ENCODE measurements around the gene TBC1D22A.
"Not testable (repeated sequence)": the region's sequence is repeated elsewhere in the genome, so short reads cannot be mapped to it uniquely, and the experiment has no call there.

Gene TBC1D22A

GRCh38 chr22:47166446-47167016 is 404.1 kb downstream of the TBC1D22A start:
- in situ Hi-C loops (cut with HindIII; ENCODE audit: low sequenced_read_pairs): no loop called here

DNA sequence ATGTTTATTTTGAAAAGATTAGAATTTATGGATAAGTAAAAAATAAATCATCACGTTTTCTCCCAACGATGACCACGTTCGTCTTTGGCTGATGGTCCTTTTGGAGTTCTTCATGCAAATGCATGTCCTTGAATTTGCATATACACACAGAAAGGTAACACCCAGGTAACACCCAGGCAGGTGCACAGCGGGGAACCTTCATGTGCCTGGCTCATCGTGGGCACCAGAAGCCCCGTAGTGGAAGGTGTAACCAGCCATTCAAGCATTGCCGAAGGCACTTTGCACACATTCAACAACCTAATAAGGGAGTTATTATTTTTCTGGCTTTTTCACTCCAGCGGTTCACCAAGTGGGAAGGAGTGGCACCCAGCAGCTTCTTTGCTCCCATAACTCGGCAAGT is 404.6 kb downstream of the TBC1D22A start:
- in situ Hi-C loops (cut with HindIII; ENCODE audit: low sequenced_read_pairs): no loop called here

DNA sequence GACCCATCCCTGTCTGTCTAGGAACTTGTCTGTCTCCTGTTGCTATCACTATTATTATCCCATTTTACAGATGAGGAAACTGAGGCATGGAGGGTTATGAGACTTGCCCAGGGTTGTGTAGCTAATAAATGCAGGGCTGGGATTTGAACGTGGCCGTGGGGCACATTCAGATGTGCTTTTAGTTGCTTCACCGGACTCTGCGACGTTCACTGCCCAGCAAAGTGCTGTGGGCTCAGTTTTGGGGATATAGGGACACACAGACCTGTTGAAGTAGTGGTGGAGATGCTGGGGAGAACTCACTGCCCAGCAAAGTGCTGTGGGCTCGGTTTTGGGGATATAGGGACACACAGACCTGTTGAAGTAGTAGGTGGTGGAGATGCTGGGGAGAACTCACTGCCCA is 405.5 kb downstream of the TBC1D22A start:
- in situ Hi-C loops (cut with HindIII; ENCODE audit: low sequenced_read_pairs): not testable (repeated sequence)

DNA sequence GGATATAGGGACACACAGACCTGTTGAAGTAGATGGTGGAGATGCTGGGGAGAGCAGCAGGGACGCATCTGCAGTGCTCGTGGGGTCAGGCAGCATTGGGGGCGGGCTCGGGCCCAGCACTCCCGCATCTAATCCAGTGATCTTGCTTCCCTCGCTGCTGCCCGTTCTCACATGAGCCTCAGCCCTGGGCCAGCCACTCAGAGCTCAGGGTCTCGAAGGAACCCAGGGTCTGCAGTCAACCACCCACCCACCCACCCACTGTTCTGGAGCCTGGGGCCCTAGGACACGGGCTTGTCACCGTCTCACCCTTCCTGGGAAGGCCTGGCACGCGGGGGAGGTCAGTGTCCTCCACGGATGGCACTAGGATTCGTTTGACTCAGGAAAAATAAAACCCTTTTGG is 406.0 kb downstream of the TBC1D22A start:
- in situ Hi-C loops (cut with HindIII; ENCODE audit: low sequenced_read_pairs): no loop called here

- in situ Hi-C loops (cut with HindIII; ENCODE audit: low sequenced_read_pairs): no loop called here
Measured at GRCh38 chr22:47168900-47169800, 406.7 kb downstream of the TBC1D22A start.

- in situ Hi-C loops (cut with HindIII; ENCODE audit: low sequenced_read_pairs): no loop called here
Measured at GRCh38 chr22:47169801-47170140, 407.3 kb downstream of the TBC1D22A start.

GRCh38 chr22:47170511-47171440 is 408.3 kb downstream of the TBC1D22A start:
- in situ Hi-C loops (cut with HindIII; ENCODE audit: low sequenced_read_pairs): not testable (repeated sequence)

- in situ Hi-C loops (cut with HindIII; ENCODE audit: low sequenced_read_pairs): no loop called here
Measured at GRCh38 chr22:47171441-47172221, 409.2 kb downstream of the TBC1D22A start.

DNA sequence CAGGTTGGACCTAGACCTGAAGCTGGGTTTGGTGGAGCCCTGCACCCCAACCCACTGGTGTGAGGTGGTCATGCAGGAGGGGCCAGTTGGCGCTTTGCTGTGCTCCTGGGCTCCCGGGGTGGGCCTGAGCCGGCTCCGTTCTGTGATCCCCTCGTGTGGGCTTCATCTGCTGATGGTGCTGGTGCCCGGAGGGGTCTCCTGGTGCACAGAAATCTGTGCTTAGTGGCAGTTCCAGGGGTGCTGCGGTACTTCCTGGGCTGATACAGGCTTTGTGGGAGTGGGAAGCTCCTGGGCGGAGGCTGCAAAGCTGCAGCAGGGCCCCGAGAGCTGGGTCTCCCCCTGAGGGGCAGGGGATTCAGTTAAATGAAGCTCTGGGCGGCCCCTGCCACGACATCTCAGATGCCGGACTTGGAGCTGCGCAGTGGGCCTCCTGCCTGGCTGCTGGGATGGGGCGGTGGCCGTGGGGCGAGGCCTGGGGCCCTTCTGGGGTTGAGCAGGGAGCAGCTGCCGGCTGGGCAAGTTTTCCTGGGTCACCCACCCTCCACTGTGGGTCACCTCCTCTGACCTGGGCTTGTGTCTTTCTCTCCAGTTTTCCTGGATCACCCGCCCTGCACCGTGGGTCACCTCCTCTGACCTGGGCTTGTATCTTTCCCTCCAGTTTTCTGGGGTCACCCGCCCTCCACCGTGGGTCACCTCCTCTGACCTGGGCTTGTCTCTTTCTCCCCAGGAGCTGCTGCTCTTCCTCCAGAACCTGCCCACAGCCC is 410.5 kb downstream of the TBC1D22A start:
- in situ Hi-C loops (cut with HindIII; ENCODE audit: low sequenced_read_pairs): no loop called here

DNA sequence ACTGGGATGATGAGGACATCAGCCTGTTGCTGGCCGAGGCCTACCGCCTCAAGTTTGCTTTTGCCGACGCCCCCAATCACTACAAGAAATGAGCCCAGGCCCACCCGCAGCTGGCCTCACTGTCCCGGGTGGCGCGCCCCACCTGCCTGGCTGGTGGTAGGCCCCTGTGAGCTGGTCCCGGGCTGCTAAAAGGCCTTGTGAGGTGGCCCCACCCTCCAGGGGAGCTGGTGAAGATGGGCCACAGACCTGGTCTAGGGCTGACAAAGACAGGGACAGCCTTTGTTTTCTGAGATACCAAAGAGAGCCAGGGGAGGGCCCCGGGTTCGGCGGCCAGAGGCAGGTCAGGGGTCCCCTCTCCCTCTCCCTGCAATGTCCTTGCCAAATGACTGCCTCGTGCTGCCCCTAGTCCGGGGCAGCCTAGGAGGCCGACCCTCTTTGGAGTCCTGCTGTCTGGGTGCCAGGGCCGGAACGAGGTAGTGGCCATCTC is 411.1 kb downstream of the TBC1D22A start:
- in situ Hi-C loops (cut with HindIII; ENCODE audit: low sequenced_read_pairs): no loop called here

GRCh38 chr22:47174096-47174495 is 411.6 kb downstream of the TBC1D22A start:
- in situ Hi-C loops (cut with HindIII; ENCODE audit: low sequenced_read_pairs): no loop called here

DNA sequence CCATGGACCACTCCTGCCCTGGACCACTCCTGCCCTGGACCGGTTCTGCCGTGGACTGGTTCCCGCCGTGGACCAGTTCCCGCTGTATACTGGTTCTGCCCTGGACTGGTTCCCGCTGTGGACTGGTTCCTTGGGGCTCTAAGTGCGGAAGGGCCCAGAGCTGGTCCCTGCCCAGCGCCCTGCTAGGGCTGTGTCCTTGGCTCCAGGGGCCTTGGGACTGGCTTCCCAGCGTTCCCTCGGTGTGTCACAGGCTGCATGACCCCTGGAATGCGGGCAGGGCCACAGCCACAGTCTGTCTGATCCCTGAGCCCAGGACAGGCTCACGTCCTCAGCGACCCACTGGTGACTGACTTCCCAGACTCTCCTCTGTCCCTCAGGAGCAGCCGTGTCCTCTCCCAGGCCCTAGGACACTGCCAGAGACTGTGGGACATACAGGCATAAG is 412.2 kb downstream of the TBC1D22A start:
- in situ Hi-C loops (cut with HindIII; ENCODE audit: low sequenced_read_pairs): no loop called here

GRCh38 chr22:47175151-47176025 is 412.9 kb downstream of the TBC1D22A start:
- in situ Hi-C loops (cut with HindIII; ENCODE audit: low sequenced_read_pairs): no loop called here

DNA sequence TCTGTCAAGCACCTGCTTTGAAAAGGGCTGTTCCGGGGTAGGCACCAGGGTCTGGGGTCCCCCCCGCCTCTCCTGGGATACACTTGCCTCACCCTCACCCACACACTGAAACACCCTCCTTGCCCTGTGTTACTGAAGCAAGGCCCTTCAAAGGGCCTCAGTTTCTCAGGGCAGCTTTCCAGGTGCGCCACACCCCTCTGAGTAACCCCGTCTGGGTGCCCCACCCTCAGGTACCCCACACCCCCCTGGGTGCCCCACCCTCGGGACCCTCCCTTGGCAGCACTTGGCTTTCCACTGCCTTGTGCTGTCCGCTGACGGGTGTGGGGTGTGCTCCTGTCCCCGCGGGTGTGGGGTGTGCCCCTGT is 413.6 kb downstream of the TBC1D22A start:
- in situ Hi-C loops (cut with HindIII; ENCODE audit: low sequenced_read_pairs): no loop called here

DNA sequence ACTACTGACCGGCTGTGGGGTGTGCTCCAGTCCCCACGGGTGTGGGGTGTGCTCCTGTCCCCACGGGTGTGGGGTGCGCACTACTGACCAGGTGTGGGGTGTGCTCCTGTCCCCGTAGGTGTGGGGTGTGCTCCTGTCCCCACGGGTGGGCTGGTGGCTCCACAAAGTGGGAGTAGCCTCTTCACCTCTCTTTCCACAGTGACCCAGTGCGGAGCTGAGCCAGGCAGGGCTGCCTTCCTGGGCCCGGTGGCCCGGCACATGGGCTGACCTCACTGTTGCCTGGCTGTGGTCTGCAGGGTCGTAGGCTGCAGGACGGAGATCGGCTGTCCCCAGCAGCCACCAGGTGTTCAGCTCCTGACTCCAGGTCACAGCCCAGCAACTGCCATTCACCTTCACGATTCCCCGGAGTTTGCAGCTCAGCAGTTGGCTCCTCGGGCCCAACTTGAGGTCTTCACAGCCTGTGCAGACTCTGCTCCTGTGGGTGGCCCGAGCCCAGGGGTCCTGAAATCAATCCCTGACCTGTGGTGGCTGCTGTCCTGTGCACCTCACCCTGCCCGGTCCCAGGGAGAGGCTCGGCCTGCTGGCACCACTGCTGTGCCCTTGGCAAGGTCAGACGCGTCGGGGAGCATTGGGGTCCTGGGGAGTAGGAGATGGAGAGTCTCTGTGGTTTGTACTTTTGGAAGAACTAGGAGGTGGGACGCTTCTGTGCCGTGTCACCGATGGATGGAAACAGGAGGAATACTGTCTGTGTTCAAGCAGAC is 414.3 kb downstream of the TBC1D22A start:
- in situ Hi-C loops (cut with HindIII; ENCODE audit: low sequenced_read_pairs): no loop called here

- in situ Hi-C loops (cut with HindIII; ENCODE audit: low sequenced_read_pairs): no loop called here
Measured at GRCh38 chr22:47177334-47177815, 414.9 kb downstream of the TBC1D22A start.

GRCh38 chr22:47178339-47178738 is 415.9 kb downstream of the TBC1D22A start:
- in situ Hi-C loops (cut with HindIII; ENCODE audit: low sequenced_read_pairs): no loop called here

GRCh38 chr22:47180796-47181195 is 418.3 kb downstream of the TBC1D22A start:
- in situ Hi-C loops (cut with HindIII; ENCODE audit: low sequenced_read_pairs): no loop called here
